Uterus (tissue), 4 donors: Measurements from ENCODE around the gene ABCA1. TPM values are rescaled to one million over a fixed set of nuclear protein-coding genes. Genes with fewer than 3 reads are reported as not detected.

Experiments
- DNase-seq, 2 donors: peaks; one replicate each; pipeline ENCODE4 v3.0.0-alpha.2; 2019 to 2020
- H3K27ac ChIP-seq, 2 donors: fragments of 200-600 bp; sonication (generic); 1 replicate in 1 of 2; 2 replicates in 1 of 2; pipeline ENCODE4 v1.5.1; 2016 to 2018
- H3K27me3 ChIP-seq, 2 donors: fragments of 200-600 bp; sonication (generic); one replicate each; pipeline ENCODE4 v1.5.1; 2018 to 2019; ENCODE audit warnings: control low read depth in 1 of 2
- H3K36me3 ChIP-seq, 2 donors: fragments of 200-600 bp; sonication (generic); one replicate each; pipeline ENCODE4 v1.5.1; 2019; ENCODE audit warnings: control low read depth in 1 of 2
- H3K4me1 ChIP-seq, 2 donors: fragments of 200-600 bp; sonication (generic); one replicate each; pipeline ENCODE4 v1.5.1; 2018 to 2019; ENCODE audit warnings: control low read depth in 1 of 2
- H3K4me3 ChIP-seq, 2 donors: fragments of 200-600 bp; sonication (generic); 1 replicate in 1 of 2; 2 replicates in 1 of 2; pipeline ENCODE4 v1.5.1; 2018 to 2019; ENCODE audit warnings: mild to moderate bottlenecking in 1 of 2
- H3K9me3 ChIP-seq, 2 donors: fragments of 200-600 bp; sonication (generic); one replicate each; pipeline ENCODE4 v1.5.1; 2019; ENCODE audit warnings: control low read depth in 1 of 2
- CTCF ChIP-seq, 4 experiments: fragments of 200-600 bp in 2 of 4; fragments of 450-650 bp in 2 of 4; sonication (generic) in 2 of 4; IDR thresholded peaks; one replicate each; pipeline ENCODE4 v1.5.1; 2016 to 2019; ENCODE audit warnings: antibody characterized with exemption in 4 of 4, mild to moderate bottlenecking in 2 of 4, moderate library complexity in 1 of 4
- POLR2A ChIP-seq, 2 donors: fragments of 450-650 bp; IDR thresholded peaks; one replicate each; pipeline ENCODE4 v1.6.1; 2016; ENCODE audit warnings: antibody characterized with exemption in 2 of 2, mild to moderate bottlenecking in 1 of 2, moderate library complexity in 1 of 2
- intact Hi-C: fragments of 100-400 bp; cut with DNase I; formaldehyde crosslinking; loops from one replicate; pipeline ENCODE4 v1.15.1; 2023; ENCODE audit warnings: low total_unique reads
- total RNA-seq, 4 donors: library from RNA; depleted of rRNA in 3 of 4; stranded (reverse); fragments of >200 nt in 3 of 4; gene quantifications; one replicate each; pipeline versions ENCODE4 v1.1.0 to v1.2.4, GENCODE V29; 2014 to 2023
- donor health status: DM: yes; HTN: yes; CAD: no.

The ABCA1 gene
- total RNA-seq, 4 donors from 2014 or later = 13.8 to 43.3 (median 25.9) TPM

- Histone ChIP-seq H3K9me3 (no peaks in the 10 kb centered on the region), H3K36me3 (no peaks in the 10 kb centered on the region), H3K27ac (no peak overlapping the region), H3K27me3 (no peaks in the 10 kb centered on the region), H3K4me3 (no peak overlapping the region), H3K4me1 (no peaks in the 10 kb centered on the region)
- no peak for DNase-seq
- TF ChIP-seq CTCF (IDR thresholded peaks at IDR 0.05) (no peak), POLR2A (IDR thresholded peaks at IDR 0.05) (no peak)
- intact Hi-C loops = no loop called here
Measured at GRCh38 chr9:104767507-104767906, 160.4 kb downstream of the ABCA1 start.

GRCh38 chr9:104766025-104766424 is 161.9 kb downstream of the ABCA1 start:
- no peak for DNase-seq
- intact Hi-C loops = no loop called here
- no peaks in the 10 kb centered on the region for H3K4me1 ChIP-seq
- no peaks in the 10 kb centered on the region for H3K27me3 ChIP-seq
- H3K4me3 ChIP-seq = no peak overlapping the region
- no peaks in the 10 kb centered on the region for H3K9me3 ChIP-seq
- no peaks in the 10 kb centered on the region for H3K36me3 ChIP-seq
- TF ChIP-seq CTCF (IDR thresholded peaks at IDR 0.05) (no peak), POLR2A (IDR thresholded peaks at IDR 0.05) (no peak)
- H3K27ac ChIP-seq = no peak overlapping the region

DNA sequence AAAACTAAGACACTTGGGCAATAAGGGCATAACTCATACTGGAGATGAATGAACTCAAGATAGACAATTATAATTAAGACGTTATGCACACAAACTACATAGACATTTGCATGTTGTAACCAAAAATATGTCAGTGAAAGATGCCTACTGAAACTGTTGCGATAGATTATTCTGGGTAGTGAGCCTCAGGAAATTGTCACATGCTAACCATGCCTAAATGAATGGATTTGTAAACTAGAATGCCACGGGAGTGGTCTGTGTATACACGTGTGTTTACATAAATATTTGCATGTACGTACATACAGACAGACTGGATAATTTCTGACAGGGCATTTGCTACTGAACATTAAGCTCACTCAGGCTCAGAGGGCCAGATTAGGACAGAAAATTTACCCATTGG is 162.8 kb downstream of the ABCA1 start:
- intact Hi-C loops = no loop called here
- Histone ChIP-seq H3K27me3 (no peaks in the 10 kb centered on the region), H3K36me3 (peaks cover 0 to 2% of the 10 kb centered on the region in 2 donors), H3K4me1 (no peaks in the 10 kb centered on the region), H3K27ac (no peak overlapping the region), H3K9me3 (no peaks in the 10 kb centered on the region), H3K4me3 (no peak overlapping the region)
- TF ChIP-seq CTCF (IDR thresholded peaks at IDR 0.05) (no peak), POLR2A (IDR thresholded peaks at IDR 0.05) (no peak)
- DNase-seq = no peak

DNA sequence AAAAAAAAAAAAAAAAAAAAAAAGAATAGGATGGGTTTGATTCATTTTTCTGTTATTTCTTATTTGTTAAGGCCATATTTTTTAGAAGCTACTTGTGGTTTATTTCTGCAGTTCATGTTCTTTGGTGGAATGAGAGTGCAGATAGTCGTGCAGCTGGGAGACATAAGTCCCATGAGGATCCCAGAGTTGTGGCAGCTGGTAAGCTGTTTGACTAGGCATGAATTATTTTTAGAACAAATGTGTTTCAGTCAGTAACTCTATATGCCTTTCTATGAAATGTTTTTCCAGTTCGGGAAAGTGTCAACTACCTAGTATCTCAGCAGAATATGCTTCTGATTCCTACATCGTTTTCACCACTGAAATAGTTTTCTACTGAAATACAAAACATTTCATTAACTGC is 169.0 kb downstream of the ABCA1 start:
- no peak overlapping the region for H3K4me3 ChIP-seq
- H3K36me3 ChIP-seq = peaks cover 0 to 4% of the 10 kb centered on the region in 2 donors
- H3K9me3 ChIP-seq = no peaks in the 10 kb centered on the region
- intact Hi-C loops = no loop called here
- no peaks in the 10 kb centered on the region for H3K27me3 ChIP-seq
- no peak for DNase-seq
- no peaks in the 10 kb centered on the region for H3K4me1 ChIP-seq
- no peak overlapping the region for H3K27ac ChIP-seq
- TF ChIP-seq CTCF (IDR thresholded peaks at IDR 0.05) (no peak), POLR2A (IDR thresholded peaks at IDR 0.05) (no peak)

- Histone ChIP-seq H3K9me3 (no peaks in the 10 kb centered on the region), H3K36me3 (no peaks in the 10 kb centered on the region), H3K27ac (no peak overlapping the region), H3K27me3 (no peaks in the 10 kb centered on the region), H3K4me3 (no peak overlapping the region), H3K4me1 (no peaks in the 10 kb centered on the region)
- intact Hi-C loops = no loop called here
- TF ChIP-seq CTCF (IDR thresholded peaks at IDR 0.05) (no peak), POLR2A (IDR thresholded peaks at IDR 0.05) (no peak)
- no peak for DNase-seq
Measured at GRCh38 chr9:104750185-104750767, 177.7 kb downstream of the ABCA1 start.
